ENCODE measurements around the gene GGTA1. TPM values are rescaled to one million over a fixed set of nuclear protein-coding genes. Genes with fewer than 3 reads are reported as not detected.

The GGTA1 gene
- total RNA-seq, 1 experiment from 2014 or later = not detected

DNA sequence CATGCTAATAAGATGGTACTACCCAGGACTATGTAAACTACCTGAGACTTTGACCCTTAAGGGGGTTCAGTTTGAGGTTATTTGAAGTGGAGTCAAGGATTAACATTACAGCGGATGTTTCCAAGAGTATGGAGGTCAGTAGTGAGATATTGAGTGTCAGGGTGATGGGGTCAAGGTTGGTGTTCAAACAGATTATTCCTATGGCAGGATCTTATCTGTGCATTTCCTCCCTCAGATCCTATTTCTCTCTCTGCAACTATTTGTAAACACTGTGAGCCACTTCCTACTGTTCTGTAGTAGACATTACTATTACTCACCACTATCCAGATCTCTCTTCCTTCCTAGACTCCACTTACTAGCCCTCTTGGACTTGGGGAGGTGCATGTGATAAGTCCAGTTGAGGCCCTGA, 75.6 kb downstream of the GGTA1 start:
- H3K4ac ChIP-seq (ENCODE audit: low read depth, low read length) = no peak overlapping the region
- Mint-ChIP-seq H3K36me3 (ENCODE audit: insufficient read depth in 1 of 3, low read depth in 3 of 3) (peaks cover 3 to 14% (median 7%) of the 10 kb centered on the region in 3 experiments; a peak in 5 of 7 replicates), H3K4me3 (no peak overlapping the region), H3K9me3 (peaks cover 5 to 11% of the 10 kb centered on the region in 2 experiments; a peak in 4 of 5 replicates), H3K27me3 (ENCODE audit: low read depth) (peaks cover 24% of the 10 kb centered on the region), H3K4me1 (peaks cover 0 to 4% of the 10 kb centered on the region in 2 experiments; a peak in 1 of 4 replicates), H3K27ac (no peak overlapping the region)
- no peak overlapping the region for H2BK5ac ChIP-seq (ENCODE audit: insufficient read length, low read length)
- TF ChIP-seq, protein P1, sequence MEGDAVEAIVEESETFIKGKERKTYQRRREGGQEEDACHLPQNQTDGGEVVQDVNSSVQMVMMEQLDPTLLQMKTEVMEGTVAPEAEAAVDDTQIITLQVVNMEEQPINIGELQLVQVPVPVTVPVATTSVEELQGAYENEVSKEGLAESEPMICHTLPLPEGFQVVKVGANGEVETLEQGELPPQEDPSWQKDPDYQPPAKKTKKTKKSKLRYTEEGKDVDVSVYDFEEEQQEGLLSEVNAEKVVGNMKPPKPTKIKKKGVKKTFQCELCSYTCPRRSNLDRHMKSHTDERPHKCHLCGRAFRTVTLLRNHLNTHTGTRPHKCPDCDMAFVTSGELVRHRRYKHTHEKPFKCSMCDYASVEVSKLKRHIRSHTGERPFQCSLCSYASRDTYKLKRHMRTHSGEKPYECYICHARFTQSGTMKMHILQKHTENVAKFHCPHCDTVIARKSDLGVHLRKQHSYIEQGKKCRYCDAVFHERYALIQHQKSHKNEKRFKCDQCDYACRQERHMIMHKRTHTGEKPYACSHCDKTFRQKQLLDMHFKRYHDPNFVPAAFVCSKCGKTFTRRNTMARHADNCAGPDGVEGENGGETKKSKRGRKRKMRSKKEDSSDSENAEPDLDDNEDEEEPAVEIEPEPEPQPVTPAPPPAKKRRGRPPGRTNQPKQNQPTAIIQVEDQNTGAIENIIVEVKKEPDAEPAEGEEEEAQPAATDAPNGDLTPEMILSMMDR (conservative IDR thresholded peaks at IDR 0.05) = no peak
- no peak for DNase-seq
- no CpG with 5 or more reads among the region's 1 CpG for WGBS (ENCODE audit: extremely low coverage, insufficient read length, low lambda C conversion rate)
- H2BK20ac ChIP-seq (ENCODE audit: low read depth, low read length, poor library complexity, severe bottlenecking) = no peak overlapping the region
- H3K79me1 ChIP-seq (ENCODE audit: insufficient read depth, low read depth, low read length, poor library complexity, severe bottlenecking) = no peaks in the 10 kb centered on the region
- no peak overlapping the region for H4K5ac ChIP-seq (ENCODE audit: insufficient read length, low read depth, low read length)
- no peaks in the 10 kb centered on the region for H4K20me1 ChIP-seq (ENCODE audit: control insufficient read depth, insufficient read depth, insufficient read length)
- H3K79me2 ChIP-seq (ENCODE audit: insufficient read depth, low read length) = no peaks in the 10 kb centered on the region
- H3K18ac ChIP-seq (ENCODE audit: insufficient read length, low read depth, low read length) = no peak overlapping the region
- no peaks in the 10 kb centered on the region for H3K23me2 ChIP-seq (ENCODE audit: insufficient read length, low read depth, low read length, poor library complexity, severe bottlenecking)
- no peak overlapping the region for H3K14ac ChIP-seq (ENCODE audit: insufficient read depth, low read length)
- H3K56ac ChIP-seq (ENCODE audit: insufficient read length, low read depth, low read length) = no peak overlapping the region
- H3K4me2 ChIP-seq (ENCODE audit: insufficient read depth, insufficient read length, low read length) = no peak overlapping the region
- H3K27ac ChIP-seq (ENCODE audit: insufficient read length, low read depth, low read length) = no peak overlapping the region
- no peak overlapping the region for H4K91ac ChIP-seq (ENCODE audit: insufficient read length, low read depth, low read length)
- H2BK12ac ChIP-seq (ENCODE audit: insufficient read length, low read depth, low read length) = no peak overlapping the region
- no peaks in the 10 kb centered on the region for H3K4me1 ChIP-seq (ENCODE audit: insufficient read depth, low read length)
- no peak overlapping the region for H3T11ph ChIP-seq (ENCODE audit: low read length)
- H4K8ac ChIP-seq (replicated peaks; ENCODE audit: insufficient read length, low read depth, low read length) = no peak overlapping the region
- no peaks in the 10 kb centered on the region for H3K27me3 ChIP-seq (ENCODE audit: insufficient read depth, low read length)
- no peak overlapping the region for H2AK5ac ChIP-seq (ENCODE audit: insufficient read length, low read length)
- H2AFZ ChIP-seq (ENCODE audit: low read length) = no peak overlapping the region
- H2BK15ac ChIP-seq (ENCODE audit: low read depth, low read length) = no peak overlapping the region
- no peak overlapping the region for H3K9ac ChIP-seq (ENCODE audit: extremely low read depth, insufficient read length, low read length)
- H2BK120ac ChIP-seq (ENCODE audit: low read depth, low read length, poor library complexity, severe bottlenecking) = no peak overlapping the region
- no peaks in the 10 kb centered on the region for H3K9me3 ChIP-seq (ENCODE audit: control insufficient read depth, low read depth, low read length)
- no peak overlapping the region for H3K23ac ChIP-seq (ENCODE audit: insufficient read length, low read depth, low read length)

All from H9 (cell line).